BE2C (cell line): ENCODE data around the gene PRX.
"Not testable (repeated sequence)": the region's sequence is repeated elsewhere in the genome, so short reads cannot be mapped to it uniquely, and the experiment has no call there.

Source experiments
- DNase-seq: peaks from one replicate; pipeline ENCODE4 v3.0.0-alpha.2; 2020
- H3K27me3 ChIP-seq: fragments of 250-450 bp; sonication (Bioruptor Pico); 2 replicates; pipeline ENCODE4 v1.5.1; 2020; ENCODE audit warnings: mild to moderate bottlenecking
- H3K36me3 ChIP-seq: fragments of 250-450 bp; sonication (Bioruptor Pico); 2 replicates; pipeline ENCODE4 v1.5.1; 2020; ENCODE audit warnings: mild to moderate bottlenecking
- H3K4me1 ChIP-seq: fragments of 250-450 bp; sonication (Bioruptor Pico); 2 replicates; pipeline ENCODE4 v1.5.1; 2020
- H3K4me3 ChIP-seq: 2 replicates; pipeline ENCODE4 v1.5.1; 2011; ENCODE audit warnings: low read depth, low read length
- H3K9me3 ChIP-seq: fragments of 250-450 bp; sonication (Bioruptor Pico); 2 replicates; pipeline ENCODE4 v1.5.1; 2020
- TF ChIP-seq, protein P1 (sequence below): IDR thresholded peaks from 2 replicates; pipeline ENCODE4 v1.5.1; 2012; ENCODE audit warnings: mild to moderate bottlenecking, low read depth, low read length

PRX gene

DNA sequence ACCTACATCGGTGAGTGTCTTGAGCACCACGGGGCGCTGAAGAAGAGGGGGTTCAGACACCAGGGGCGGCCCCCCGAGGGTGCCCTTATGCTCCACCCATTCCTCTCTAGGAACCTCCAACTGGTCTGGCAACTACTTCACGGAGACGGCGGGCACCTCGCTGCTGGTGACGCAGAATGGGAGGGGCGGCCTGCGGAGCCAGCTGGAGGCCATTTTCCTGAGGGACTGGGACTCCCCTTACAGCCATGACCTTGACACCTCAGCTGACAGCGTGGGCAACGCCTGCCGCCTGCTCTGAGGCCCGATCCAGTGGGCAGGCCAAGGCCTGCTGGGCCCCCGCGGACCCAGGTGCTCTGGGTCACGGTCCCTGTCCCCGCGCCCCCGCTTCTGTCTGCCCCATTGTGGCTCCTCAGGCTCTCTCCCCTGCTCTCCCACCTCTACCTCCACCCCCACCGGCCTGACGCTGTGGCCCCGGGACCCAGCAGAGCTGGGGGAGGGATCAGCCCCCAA, 35.2 kb downstream of the PRX start:
- Histone ChIP-seq H3K9me3 (no peaks in the 10 kb centered on the region), H3K4me1 (no peaks in the 10 kb centered on the region), H3K4me3 (no peak overlapping the region), H3K27me3 (no peaks in the 10 kb centered on the region), H3K36me3 (peaks cover 15% of the 10 kb centered on the region)
- DNase-seq: no peak
- TF ChIP-seq, protein P1, sequence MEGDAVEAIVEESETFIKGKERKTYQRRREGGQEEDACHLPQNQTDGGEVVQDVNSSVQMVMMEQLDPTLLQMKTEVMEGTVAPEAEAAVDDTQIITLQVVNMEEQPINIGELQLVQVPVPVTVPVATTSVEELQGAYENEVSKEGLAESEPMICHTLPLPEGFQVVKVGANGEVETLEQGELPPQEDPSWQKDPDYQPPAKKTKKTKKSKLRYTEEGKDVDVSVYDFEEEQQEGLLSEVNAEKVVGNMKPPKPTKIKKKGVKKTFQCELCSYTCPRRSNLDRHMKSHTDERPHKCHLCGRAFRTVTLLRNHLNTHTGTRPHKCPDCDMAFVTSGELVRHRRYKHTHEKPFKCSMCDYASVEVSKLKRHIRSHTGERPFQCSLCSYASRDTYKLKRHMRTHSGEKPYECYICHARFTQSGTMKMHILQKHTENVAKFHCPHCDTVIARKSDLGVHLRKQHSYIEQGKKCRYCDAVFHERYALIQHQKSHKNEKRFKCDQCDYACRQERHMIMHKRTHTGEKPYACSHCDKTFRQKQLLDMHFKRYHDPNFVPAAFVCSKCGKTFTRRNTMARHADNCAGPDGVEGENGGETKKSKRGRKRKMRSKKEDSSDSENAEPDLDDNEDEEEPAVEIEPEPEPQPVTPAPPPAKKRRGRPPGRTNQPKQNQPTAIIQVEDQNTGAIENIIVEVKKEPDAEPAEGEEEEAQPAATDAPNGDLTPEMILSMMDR: no peak

DNA sequence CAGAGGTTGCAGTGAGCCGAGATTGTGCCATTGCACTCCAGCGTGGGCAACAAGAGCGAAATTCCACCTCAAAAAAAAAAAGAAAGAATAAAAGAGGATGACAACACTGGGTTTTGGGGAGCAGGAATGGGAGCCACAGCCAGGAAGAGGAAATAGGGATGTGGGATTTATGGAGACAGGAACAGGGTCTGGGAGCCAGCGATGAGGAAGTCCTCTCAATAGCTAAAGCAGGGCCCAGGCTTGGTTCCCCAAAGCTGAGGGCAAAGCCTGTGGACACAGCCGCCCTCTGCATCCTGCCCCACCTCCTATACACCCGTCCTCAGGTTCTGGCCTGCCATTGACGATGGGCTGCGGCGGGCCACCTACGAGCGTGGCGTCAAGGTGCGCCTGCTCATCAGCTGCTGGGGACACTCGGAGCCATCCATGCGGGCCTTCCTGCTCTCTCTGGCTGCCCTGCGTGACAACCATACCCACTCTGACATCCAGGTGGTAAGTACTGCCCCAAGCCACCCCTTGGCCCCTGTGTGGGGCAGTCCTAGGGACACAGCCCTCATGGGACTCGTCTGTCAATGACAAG, 36.8 kb downstream of the PRX start:
- Histone ChIP-seq H3K36me3 (peaks cover 24% of the 10 kb centered on the region), H3K4me1 (no peaks in the 10 kb centered on the region), H3K4me3 (no peak overlapping the region), H3K27me3 (no peaks in the 10 kb centered on the region), H3K9me3 (no peaks in the 10 kb centered on the region)
- no peak for DNase-seq
- TF ChIP-seq, protein P1: no peak

DNA sequence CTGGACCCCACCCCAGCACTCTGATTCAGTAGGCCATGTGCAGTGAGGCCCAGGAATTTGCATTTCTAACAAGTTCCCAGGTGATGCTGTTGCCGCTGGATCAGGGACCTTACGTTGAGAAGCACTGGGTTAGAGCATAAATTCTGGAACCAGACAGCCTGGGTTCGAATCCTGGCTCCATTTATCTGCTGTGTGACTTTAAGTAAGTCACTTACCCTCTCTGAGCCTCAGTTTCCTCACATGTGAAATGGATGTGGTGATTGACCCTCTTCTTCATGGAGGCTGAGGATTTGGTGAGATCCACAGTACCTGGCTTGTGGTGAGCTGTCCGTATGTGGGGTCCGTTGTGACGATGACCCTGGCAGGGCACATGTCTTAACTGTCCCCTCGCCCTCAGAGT, 39.1 kb downstream of the PRX start:
- no peak overlapping the region for H3K4me3 ChIP-seq
- DNase-seq: no peak
- H3K36me3 ChIP-seq: peaks cover 27% of the 10 kb centered on the region
- TF ChIP-seq, protein P1: no peak
- 0 out of 2 replicates have a peak, but pooled peaks cover 3% of the 10 kb centered on the region for H3K4me1 ChIP-seq
- no peaks in the 10 kb centered on the region for H3K27me3 ChIP-seq
- H3K9me3 ChIP-seq: no peaks in the 10 kb centered on the region

DNA sequence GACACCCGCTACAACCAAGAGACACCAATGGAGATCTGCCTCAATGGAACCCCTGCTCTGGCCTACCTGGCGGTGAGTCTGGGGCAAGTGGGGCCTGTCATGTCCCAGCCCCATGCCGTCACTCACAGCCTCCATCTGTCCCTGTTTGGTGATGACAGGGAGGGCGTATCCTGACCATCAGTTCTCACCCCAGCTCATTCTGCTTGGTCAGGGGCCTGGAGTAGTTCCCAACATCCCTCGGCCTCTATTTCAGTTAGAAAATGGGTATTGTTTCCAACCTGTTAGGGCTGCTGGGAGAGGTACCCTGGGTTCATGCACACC, 41.4 kb downstream of the PRX start:
- H3K4me1 ChIP-seq: peaks cover 4% of the 10 kb centered on the region
- H3K27me3 ChIP-seq: no peaks in the 10 kb centered on the region
- no peaks in the 10 kb centered on the region for H3K9me3 ChIP-seq
- TF ChIP-seq, protein P1: no peak
- H3K4me3 ChIP-seq: no peak overlapping the region
- no peak for DNase-seq
- peaks cover 32% of the 10 kb centered on the region for H3K36me3 ChIP-seq

DNA sequence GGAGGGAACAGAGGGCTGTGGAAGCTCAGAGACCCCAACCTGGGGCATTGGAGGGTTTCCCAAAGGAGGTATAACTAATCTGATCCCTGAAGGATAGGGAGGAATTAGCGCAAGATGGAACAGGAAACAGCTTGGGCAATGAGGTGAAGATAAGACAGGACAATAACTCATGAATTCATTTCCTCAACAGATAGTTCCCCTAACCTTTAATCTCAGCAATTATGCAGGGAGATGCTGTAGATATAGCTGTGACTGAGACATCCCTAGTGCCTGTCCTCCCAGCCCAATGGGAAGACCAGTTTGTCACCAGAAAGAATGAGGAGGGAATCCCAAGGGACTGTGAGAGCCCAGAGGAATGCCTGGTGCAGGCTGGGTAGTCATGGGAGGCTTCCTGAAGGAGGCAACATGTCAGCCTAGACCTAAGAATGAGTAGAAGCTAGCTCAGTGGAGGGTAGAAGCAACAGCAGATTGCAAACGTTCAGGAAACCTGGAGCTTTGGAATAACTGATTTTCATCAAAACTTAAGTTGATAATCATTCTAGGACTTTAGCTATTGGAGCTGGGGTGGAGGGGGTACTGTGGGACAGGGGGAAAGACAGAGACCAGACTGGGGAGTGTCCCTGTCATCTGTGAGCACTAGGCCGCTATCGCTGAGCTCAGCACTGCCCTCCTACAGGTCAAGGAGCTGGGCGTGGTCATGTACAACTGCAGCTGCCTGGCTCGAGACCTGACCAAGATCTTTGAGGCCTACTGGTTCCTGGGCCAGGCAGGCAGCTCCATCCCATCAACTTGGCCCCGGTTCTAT, 42.0 kb downstream of the PRX start:
- Histone ChIP-seq H3K4me3 (no peak overlapping the region), H3K9me3 (no peaks in the 10 kb centered on the region), H3K27me3 (no peaks in the 10 kb centered on the region), H3K36me3 (peaks cover 29% of the 10 kb centered on the region), H3K4me1 (peaks cover 9% of the 10 kb centered on the region)
- DNase-seq: no peak
- TF ChIP-seq, protein P1: no peak

DNA sequence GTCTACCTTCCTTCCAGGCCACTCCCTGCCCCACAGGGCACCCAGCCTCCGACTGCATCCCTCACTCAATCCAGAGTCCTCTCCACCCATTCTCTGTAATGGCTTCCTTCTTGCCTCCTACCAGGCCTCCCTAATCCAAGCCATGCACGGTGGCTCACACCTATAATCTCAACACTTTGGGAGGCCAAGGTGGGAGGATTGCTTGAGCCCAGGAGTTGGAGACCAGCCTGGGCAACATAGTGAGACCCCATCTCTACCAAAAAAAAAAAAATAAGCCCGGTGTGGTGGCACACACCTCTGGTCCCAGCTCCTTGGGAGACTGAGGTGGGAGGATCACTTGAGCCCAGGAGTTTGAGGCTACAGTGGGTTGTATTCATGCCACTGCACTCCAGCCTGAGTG, 42.9 kb downstream of the PRX start:
- Histone ChIP-seq H3K4me1 (peaks cover 12% of the 10 kb centered on the region), H3K36me3 (peaks cover 29% of the 10 kb centered on the region)
- H3K9me3 ChIP-seq, H3K4me3 ChIP-seq, H3K27me3 ChIP-seq, DNase-seq: not testable (repeated sequence)
